ENCODE results near the gene TRAPPC12.

DNA sequence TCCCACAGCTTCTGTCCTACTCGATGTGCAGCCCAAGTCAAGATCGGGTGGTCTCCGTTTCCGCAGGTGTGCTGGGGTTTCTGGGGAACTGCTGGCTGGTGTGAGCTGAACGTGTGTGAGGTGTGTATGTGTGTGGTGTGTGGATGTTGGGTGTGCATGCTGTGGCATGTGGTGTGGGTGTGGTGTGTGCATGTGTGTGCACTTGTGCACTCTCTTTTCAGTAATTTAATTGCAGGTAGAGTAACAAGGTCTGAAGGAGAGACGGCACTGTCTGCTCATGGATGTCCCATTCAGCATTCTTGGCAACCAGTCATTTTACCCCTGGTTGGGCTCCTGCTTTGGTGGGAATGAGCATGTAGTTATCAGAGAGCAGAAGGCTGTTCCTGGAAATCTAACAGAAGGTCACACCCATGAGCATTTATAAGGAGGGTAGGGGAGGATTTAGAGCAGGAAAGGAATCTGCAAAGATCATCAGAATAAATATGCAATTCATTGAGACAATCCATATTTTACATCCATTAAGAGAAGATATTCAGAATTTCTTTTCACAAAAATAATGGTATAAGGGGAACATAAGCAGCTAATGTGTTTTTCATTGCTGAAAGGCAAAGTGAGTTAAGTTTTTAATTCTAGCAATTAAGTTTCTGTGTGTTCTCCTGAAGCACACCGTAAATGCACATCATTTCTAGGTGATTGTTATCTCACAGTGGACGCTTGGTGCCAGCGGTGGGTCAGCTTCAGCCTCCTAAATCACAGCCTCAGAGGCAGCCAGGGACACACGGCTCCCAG is 79.1 kb downstream of the TRAPPC12 start:
- TF ChIP-seq POLR2A (IDR thresholded peaks at IDR 0.05): no peak
- TF ChIP-seq POLR2AphosphoS5 (IDR thresholded peaks at IDR 0.05): no peak
- TF ChIP-seq, protein P1, sequence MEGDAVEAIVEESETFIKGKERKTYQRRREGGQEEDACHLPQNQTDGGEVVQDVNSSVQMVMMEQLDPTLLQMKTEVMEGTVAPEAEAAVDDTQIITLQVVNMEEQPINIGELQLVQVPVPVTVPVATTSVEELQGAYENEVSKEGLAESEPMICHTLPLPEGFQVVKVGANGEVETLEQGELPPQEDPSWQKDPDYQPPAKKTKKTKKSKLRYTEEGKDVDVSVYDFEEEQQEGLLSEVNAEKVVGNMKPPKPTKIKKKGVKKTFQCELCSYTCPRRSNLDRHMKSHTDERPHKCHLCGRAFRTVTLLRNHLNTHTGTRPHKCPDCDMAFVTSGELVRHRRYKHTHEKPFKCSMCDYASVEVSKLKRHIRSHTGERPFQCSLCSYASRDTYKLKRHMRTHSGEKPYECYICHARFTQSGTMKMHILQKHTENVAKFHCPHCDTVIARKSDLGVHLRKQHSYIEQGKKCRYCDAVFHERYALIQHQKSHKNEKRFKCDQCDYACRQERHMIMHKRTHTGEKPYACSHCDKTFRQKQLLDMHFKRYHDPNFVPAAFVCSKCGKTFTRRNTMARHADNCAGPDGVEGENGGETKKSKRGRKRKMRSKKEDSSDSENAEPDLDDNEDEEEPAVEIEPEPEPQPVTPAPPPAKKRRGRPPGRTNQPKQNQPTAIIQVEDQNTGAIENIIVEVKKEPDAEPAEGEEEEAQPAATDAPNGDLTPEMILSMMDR (IDR thresholded peaks at IDR 0.05): no peak
